NCI-H226 (cell line): ENCODE results near the gene RNF224.
"Not testable (repeated sequence)": the region's sequence is repeated elsewhere in the genome, so short reads cannot be mapped to it uniquely, and the experiment has no call there.

Source experiments
- DNase-seq: peaks from one replicate; pipeline ENCODE4 v3.0.0-alpha.2; 2015

RNF224 gene

GRCh38 chr9:137228968-137229896 is 1.9 kb downstream of the RNF224 start:
- DNase-seq = no peak

GRCh38 chr9:137229903-137230704 is 2.8 kb downstream of the RNF224 start:
- no peak for DNase-seq

DNA sequence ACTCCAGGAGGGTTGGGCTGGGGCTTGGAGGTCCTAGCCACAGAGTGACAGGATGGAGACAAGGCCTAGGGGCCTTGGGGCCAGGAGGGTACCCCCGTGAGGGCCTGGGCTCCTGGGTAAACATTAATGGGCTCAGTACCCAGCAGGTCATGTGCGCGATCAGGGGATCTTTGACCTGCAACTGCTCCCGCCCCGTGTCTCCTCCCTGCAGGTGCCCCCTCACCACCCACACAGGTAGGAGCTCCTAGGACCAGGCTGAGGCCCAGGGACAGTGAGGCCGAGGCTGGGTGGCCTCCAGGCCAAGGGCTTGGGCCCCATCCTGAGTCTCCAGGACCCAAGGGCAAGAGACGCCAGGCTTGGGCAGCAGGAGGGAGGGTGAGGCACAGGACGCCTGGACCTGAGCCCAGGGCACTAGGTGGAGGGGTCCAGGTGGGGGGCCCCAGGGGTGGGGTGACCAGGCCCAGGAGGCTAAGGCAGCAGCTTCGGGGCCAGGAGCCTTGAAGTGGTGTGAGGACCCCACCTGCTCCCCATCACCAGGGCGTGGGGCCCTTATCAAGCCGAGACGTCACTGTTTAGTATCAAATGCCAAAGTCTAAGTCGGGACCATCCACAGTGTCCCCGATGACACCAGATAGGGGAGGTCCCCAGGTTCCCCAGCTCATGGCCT is 3.5 kb downstream of the RNF224 start, which contains the start of gene SLC34A3:
TSS of gene SLC34A3 (plus strand) at position 197 of the 667 bp plus-strand sequence. CDS start 802 bp downstream, outside the sequence.
- DNase-seq = no peak

- DNase-seq = no peak
Observed at GRCh38 chr9:137231372-137232039, 4.2 kb downstream of the RNF224 start.

GRCh38 chr9:137232101-137232500 is 4.8 kb downstream of the RNF224 start:
- DNase-seq = no peak

DNA sequence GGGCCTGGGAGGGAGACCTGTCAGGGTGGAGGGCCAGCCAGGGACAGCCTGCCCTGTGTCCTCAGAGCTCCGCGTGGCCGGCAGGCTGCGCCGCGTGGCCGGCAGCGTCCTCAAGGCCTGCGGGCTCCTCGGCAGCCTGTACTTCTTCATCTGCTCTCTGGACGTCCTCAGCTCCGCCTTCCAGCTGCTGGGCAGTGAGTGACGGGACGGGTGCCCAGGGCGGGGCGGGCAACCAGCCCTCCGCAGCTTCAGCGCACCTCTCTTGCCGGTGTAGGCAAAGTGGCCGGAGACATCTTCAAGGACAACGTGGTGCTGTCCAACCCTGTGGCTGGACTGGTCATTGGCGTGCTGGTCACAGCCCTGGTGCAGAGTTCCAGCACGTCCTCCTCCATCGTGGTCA is 5.2 kb downstream of the RNF224 start:
- no peak for DNase-seq

GRCh38 chr9:137233143-137233980 is 6.1 kb downstream of the RNF224 start:
- no peak for DNase-seq

GRCh38 chr9:137234055-137234697 is 6.9 kb downstream of the RNF224 start:
- no peak for DNase-seq

DNA sequence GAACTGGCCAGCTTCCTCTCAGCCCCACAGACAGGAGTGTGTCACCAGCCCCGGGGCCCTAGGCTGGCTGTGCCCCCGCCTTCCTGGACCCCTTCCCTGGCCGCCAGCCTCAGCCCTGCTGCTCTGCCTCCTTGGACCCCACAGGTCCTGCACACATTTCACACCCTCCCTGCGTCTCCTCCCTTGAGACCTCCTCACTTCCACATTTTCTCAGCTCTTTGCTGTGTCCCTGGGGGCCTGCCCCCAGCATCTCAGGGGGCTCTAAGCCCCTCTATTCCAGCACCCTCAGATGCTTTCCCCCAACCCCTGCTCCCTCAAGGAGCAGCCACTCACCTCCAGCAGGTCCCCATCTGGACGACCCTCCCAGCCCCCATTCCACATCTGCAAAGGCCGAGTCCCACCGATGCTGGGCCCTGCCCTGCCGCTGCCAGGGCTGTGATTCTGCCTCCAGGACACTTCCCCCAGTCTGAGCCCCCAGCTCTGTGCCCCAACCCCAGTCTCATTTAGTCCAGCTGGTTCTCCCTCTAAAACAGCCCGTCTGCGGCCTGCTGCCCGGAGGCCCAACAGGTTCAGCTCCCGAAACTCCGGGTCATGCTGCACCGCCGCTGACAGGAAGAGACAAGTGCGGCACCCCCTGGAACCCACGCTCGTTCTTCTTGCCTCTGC is 7.6 kb downstream of the RNF224 start:
- no peak for DNase-seq

DNA sequence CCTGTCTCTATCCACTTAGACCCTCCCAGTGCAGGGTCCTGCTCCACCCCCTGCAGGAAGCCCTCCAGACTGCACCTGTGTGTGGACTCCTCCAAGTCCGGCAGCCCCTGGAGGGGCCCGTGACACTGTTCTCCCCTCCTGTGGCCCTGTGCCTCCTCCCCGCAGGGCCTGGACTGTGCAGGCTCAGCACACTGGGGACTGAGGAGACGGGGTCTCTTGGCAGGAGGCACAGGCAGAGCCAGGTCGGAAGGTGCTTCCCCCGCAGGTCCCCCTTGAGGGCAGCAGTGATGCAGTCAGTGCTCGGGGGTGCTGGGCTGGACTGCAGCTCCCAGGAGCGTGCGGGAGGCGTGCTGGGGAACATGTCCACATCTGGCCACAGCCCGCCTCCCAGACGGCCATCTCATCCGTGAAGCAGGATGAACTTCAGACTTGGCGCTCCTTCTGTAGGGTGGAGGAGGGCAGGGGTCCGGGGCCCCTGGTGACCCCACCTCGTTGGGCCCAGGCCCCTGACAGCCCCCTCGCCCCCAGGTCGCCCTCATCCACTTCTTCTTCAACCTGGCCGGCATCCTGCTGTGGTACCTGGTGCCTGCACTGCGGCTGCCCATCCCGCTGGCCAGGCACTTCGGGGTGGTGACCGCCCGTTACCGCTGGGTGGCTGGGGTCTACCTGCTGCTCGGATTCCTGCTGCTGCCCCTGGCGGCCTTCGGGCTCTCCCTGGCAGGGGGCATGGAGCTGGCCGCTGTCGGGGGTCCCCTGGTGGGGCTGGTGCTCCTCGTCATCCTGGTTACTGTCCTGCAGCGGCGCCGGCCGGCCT is 8.3 kb downstream of the RNF224 start:
- no peak for DNase-seq

DNA sequence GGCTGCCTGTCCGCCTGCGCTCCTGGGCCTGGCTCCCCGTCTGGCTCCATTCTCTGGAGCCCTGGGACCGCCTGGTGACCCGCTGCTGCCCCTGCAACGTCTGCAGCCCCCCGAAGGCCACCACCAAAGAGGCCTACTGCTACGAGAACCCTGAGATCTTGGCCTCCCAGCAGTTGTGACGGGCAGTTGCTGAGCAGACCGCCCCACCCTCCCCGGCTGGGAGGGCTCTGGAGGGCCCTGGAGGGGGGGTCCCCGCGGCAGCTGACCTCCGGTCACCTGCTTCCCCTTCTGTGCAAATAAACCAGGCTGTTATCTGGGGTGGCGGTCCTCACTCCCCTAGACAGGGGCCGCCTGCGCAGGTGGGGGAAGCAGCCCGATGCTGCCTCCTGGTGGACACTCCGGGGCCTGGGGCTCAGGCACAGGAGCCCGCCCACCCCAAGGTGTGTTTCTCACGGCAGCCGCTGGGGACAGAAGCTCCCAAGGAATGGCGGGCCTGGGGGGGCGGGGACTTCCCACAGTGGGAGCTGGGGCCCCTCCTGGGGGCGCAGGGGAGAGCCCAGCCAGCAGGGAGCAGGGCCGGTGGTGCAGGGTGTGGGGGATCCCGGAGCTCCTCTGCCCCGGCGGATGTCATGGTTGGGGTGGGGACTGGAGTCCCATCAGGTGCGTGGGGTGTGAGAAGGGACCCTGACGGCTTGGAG is 9.1 kb downstream of the RNF224 start:
- DNase-seq = peak; percentile 39

- no peak for DNase-seq
Observed at GRCh38 chr9:137236936-137237421, 9.7 kb downstream of the RNF224 start.

DNA sequence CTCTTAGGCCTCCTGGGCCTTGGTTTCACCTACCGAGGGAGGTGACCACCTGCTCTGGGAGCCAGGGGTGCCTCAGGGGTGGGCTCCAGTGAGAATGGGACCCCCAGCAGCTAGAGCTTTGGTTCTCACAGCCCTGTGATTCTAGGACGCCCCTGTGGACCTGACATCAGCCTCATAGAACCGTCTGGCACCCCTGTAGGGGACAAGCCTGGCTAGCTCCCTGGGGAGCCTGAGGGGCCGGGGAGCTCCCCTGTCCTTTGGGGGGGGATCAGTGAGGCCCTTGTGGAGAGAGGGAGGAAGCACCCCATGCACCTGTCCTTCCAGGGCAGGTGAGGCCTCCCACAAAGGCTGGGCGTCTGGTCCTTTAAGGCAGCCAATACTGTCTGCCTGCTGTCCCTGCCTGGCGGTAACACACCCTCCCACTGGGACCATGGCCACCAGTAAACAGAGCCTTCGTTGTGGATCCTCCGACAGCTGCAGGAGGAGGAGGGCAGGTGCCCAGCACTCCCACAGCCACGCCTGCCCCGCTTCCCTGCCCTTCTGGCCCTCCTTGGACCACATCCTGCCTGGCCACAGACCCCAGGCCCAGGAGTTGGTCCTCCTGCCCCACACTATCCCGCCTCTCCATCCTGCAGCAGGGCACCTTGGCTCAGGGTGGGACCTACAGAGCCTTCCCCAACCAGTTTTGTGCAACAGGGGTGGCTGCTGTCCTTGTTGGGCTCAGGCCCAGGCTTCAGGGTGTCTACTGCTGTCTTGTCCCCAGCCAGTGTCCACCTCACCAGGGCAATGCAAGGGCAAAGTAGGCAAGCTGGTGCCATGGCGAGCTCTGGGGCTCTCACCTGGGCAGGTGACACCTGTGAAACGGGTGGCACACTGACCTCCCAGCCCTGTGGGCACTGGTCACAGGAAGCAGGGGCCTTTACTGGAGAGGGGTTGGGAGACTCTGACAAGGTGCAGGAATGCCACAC is 10.7 kb downstream of the RNF224 start:
- DNase-seq = no peak

- not testable (repeated sequence) for DNase-seq
Observed at GRCh38 chr9:137239541-137240200, 12.4 kb downstream of the RNF224 start.

GRCh38 chr9:137240318-137240840 is 13.1 kb downstream of the RNF224 start:
- peak; percentile 68 for DNase-seq

DNA sequence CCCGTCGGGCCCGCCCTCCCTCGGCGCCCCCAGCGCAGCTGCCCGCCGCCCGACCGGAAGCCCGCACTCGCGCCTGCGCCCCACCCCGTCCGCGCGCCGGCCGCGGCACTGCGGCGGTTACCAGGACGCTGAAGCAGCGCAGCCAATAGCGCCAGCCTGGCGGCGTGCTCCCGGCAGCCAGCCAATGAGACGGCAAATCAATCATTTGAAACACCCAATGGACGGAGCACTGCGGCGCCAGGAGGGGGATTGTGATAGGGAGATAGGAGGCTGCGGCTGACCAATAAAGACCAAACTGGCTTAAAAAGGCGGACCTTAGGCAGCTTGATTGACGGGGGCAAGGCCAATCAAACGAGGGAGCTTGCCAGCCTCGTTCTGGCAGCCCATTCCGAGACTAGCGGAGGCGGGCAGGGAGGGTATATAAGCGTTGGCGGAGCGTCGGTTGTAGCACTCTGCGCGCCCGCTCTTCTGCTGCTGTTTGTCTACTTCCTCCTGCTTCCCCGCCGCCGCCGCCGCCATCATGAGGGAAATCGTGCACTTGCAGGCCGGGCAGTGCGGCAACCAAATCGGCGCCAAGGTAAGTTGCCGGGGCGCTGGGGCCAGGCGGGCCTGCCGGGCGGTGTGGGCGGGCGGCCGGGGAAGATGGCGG is 13.7 kb downstream of the RNF224 start, which contains the start of gene TUBB4B:
TSS of gene TUBB4B (plus strand) at position 447 of the 649 bp plus-strand sequence. CDS start at position 521, 74 bp downstream.
- peak; percentile 98 for DNase-seq
